ENCODE results near the gene AHCYL2. TPM values are rescaled to one million over a fixed set of nuclear protein-coding genes. Genes with fewer than 3 reads are reported as not detected.

AHCYL2 gene
- total RNA-seq, 1 experiment from 2014 or later = 17.0 TPM

DNA sequence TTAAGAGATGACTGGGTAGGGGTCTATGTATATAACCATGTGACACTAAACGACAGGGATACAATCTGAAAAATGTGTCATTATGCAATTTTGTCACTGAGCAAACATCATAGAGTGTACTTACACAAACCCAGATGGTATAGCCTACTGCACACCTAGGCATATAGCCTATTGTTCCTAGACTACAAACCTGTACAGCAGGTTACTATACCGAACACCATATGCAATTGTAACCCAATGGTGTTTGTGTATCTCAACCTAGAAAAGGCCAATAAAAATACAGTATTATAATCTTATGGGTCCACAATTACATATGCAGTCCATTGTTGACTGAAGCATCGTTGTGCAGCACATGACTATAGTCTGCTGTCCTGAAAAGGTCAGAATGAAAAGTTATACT, 232.3 kb downstream of the AHCYL2 start:
- ATAC-seq (no peak), DNase-seq (ENCODE audit: low read depth, low spot score) (no peak)
- Histone ChIP-seq H3K9ac (ENCODE audit: low read length) (no peak overlapping the region), H3K9me2 (ENCODE audit: insufficient read depth) (no peaks in the 10 kb centered on the region), H3K4me3 (replicated peaks in 1 of 2; ENCODE audit: low read depth in 1 of 2, low read length in 2 of 2) (no peak overlapping the region), H3K9me3 (ENCODE audit: control insufficient read depth in 1 of 2, insufficient read depth in 1 of 2, low read depth in 1 of 2, low read length in 2 of 2) (no peaks in the 10 kb centered on the region), H3K79me2 (ENCODE audit: insufficient read depth, low read length) (no peaks in the 10 kb centered on the region), H2AFZ (ENCODE audit: low read depth, low read length, poor library complexity, severe bottlenecking) (no peak overlapping the region), H4K20me1 (ENCODE audit: insufficient read depth) (no peaks in the 10 kb centered on the region), H3K36me3 (ENCODE audit: control insufficient read depth in 1 of 2, insufficient read depth in 2 of 2, low read length in 2 of 2) (peaks cover 11 to 39% of the 10 kb centered on the region in 2 experiments), H3K27me3 (ENCODE audit: insufficient read depth, low read length) (no peaks in the 10 kb centered on the region), H3K4me2 (ENCODE audit: low read length) (no peak overlapping the region), H3K27ac (ENCODE audit: low read depth, low read length) (no peak overlapping the region), H3K4me1 (ENCODE audit: control insufficient read depth in 1 of 2, insufficient read depth in 2 of 2, low read length in 2 of 2) (peaks cover 7 to 27% of the 10 kb centered on the region in 2 experiments)
- CTCF ChIA-PET = no interaction called here
- POLR2A ChIA-PET = no interaction called here
- BruUV-seq (replicated peaks) = no TSS peak
- intact Hi-C loops (cut with micrococcal nuclease) = no loop called here
- no peak for TF ChIP-seq ZNF274 (IDR thresholded peaks at IDR 0.05; ENCODE audit: low read depth, low read length)
- TF ChIP-seq, protein P1, sequence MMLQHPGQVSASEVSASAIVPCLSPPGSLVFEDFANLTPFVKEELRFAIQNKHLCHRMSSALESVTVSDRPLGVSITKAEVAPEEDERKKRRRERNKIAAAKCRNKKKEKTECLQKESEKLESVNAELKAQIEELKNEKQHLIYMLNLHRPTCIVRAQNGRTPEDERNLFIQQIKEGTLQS (IDR thresholded peaks at IDR 0.05) = no peak
- TF ChIP-seq, protein P2, sequence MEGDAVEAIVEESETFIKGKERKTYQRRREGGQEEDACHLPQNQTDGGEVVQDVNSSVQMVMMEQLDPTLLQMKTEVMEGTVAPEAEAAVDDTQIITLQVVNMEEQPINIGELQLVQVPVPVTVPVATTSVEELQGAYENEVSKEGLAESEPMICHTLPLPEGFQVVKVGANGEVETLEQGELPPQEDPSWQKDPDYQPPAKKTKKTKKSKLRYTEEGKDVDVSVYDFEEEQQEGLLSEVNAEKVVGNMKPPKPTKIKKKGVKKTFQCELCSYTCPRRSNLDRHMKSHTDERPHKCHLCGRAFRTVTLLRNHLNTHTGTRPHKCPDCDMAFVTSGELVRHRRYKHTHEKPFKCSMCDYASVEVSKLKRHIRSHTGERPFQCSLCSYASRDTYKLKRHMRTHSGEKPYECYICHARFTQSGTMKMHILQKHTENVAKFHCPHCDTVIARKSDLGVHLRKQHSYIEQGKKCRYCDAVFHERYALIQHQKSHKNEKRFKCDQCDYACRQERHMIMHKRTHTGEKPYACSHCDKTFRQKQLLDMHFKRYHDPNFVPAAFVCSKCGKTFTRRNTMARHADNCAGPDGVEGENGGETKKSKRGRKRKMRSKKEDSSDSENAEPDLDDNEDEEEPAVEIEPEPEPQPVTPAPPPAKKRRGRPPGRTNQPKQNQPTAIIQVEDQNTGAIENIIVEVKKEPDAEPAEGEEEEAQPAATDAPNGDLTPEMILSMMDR (IDR thresholded peaks at IDR 0.05 in 2 of 3, conservative IDR thresholded peaks at IDR 0.05 in 1 of 3; ENCODE audit: borderline replicate concordance in 1 of 3, insufficient read depth in 1 of 3, low read depth in 2 of 3, low read length in 2 of 3) = no peak
- no peak for TF ChIP-seq ELF1 (IDR thresholded peaks at IDR 0.05; ENCODE audit: borderline replicate concordance, low read depth)
- TF ChIP-seq, protein P3, sequence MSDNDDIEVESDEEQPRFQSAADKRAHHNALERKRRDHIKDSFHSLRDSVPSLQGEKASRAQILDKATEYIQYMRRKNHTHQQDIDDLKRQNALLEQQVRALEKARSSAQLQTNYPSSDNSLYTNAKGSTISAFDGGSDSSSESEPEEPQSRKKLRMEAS (IDR thresholded peaks at IDR 0.05) = no peak
- no peak for TF ChIP-seq EZH2phosphoT487 (IDR thresholded peaks at IDR 0.05; ENCODE audit: borderline replicate concordance)
- no peak for TF ChIP-seq POLR2AphosphoS5 (IDR thresholded peaks at IDR 0.05; ENCODE audit: low read depth, low read length)
- TF ChIP-seq YY1 (IDR thresholded peaks at IDR 0.05; ENCODE audit: extremely low read depth, insufficient replicate concordance, low read depth, low read length) = no peak
- TF ChIP-seq SP1 (IDR thresholded peaks at IDR 0.05; ENCODE audit: low read depth) = no peak
- TF ChIP-seq ZFX (IDR thresholded peaks at IDR 0.05) = no peak
- no peak for TF ChIP-seq CBX3 (IDR thresholded peaks at IDR 0.05; ENCODE audit: low read depth)
- no peak for TF ChIP-seq SRF (IDR thresholded peaks at IDR 0.05; ENCODE audit: low read depth)
- no peak for TF ChIP-seq POLR2A (IDR thresholded peaks at IDR 0.05; ENCODE audit: borderline replicate concordance, extremely low read depth, insufficient read depth, insufficient read length)
- TF ChIP-seq EGR1 (IDR thresholded peaks at IDR 0.05; ENCODE audit: low read depth) = no peak
- no peak for TF ChIP-seq RAD21 (IDR thresholded peaks at IDR 0.05; ENCODE audit: low read depth)
- no peak for TF ChIP-seq JUND (IDR thresholded peaks at IDR 0.05)
- no peak for TF ChIP-seq SIN3A (IDR thresholded peaks at IDR 0.05; ENCODE audit: low read depth)
- TF ChIP-seq TCF7L2 (IDR thresholded peaks at IDR 0.05; ENCODE audit: borderline replicate concordance, extremely low read depth, insufficient read depth, insufficient read length) = no peak
- RAD21 ChIA-PET (ENCODE audit: low non-redundant PET in 1 of 2, low total read pairs in 2 of 2, uncharacterized antibody in 2 of 2, unreplicated experiment in 2 of 2) = no interaction called here

Data from HCT116 (cell line).